OCI-LY7 (cell line): Measurements from ENCODE around the gene CNTF. TPM values are rescaled to one million over a fixed set of nuclear protein-coding genes. Genes with fewer than 3 reads are reported as not detected.

Experiments used
- BruUV-seq: library from RNA; stranded (reverse); fragments of 400-500 nt; replicated peaks from 2 replicates; lab custom pipeline; 2021; lab: Mats Ljungman, UMichigan
- CTCF ChIA-PET: fragments of 300-600 bp; sonication (Branson Sonifier 250); formaldehyde crosslinking; loops from one replicate; lab custom pipeline; 2022; ENCODE audit warnings: antibody characterized with exemption; ENCODE audit not compliant: unreplicated experiment; lab: Charles Lee
- POLR2A ChIA-PET: fragments of 300-600 bp; sonication (Branson Sonifier 250); formaldehyde crosslinking; loops from one replicate; lab custom pipeline; 2022; ENCODE audit warnings: antibody characterized with exemption; lab: Charles Lee
- DNase-seq: peaks from one replicate; pipeline ENCODE4 v3.0.0-alpha.2; 2015; ENCODE audit warnings: low spot score
- H2AFZ ChIP-seq: fragments of 200-600 bp; sonication (generic), shearing (Covaris generic); 2 replicates; pipeline ENCODE4 v1.6.1; 2014; ENCODE audit warnings: mild to moderate bottlenecking, antibody characterized with exemption, low read length, moderate library complexity
- H3K27ac ChIP-seq: fragments of 200-600 bp; sonication (generic); 2 replicates; pipeline ENCODE4 v1.5.1; 2014; ENCODE audit warnings: mixed run types, low read depth, mild to moderate bottlenecking, moderate library complexity, low read length, inconsistent platforms; ENCODE audit not compliant: poor library complexity, severe bottlenecking
- H3K36me3 ChIP-seq: fragments of 200-600 bp; sonication (generic); 2 replicates; pipeline ENCODE4 v1.6.1; 2014; ENCODE audit warnings: mild to moderate bottlenecking, antibody characterized with exemption, low read length, moderate library complexity, mixed read lengths; ENCODE audit not compliant: insufficient read depth
- H3K4me1 ChIP-seq: fragments of 200-600 bp; sonication (generic); 2 replicates; pipeline ENCODE4 v1.5.1; 2014; ENCODE audit warnings: mild to moderate bottlenecking, low read length; ENCODE audit not compliant: insufficient read depth, poor library complexity, severe bottlenecking
- H3K4me2 ChIP-seq: fragments of 200-600 bp; sonication (generic); 2 replicates; pipeline ENCODE4 v1.6.1; 2014; ENCODE audit warnings: mild to moderate bottlenecking, low read length
- H3K4me3 ChIP-seq: fragments of 200-600 bp; sonication (generic); 2 replicates; pipeline ENCODE4 v1.5.1; 2014; ENCODE audit warnings: mild to moderate bottlenecking, low read depth, low read length; ENCODE audit not compliant: poor library complexity, severe bottlenecking
- H3K79me2 ChIP-seq: fragments of 200-600 bp; sonication (generic); 2 replicates; pipeline ENCODE4 v1.6.1; 2016; ENCODE audit warnings: low read depth, mild to moderate bottlenecking, low read length, moderate library complexity, mixed read lengths; ENCODE audit not compliant: insufficient read depth
- H3K9me2 ChIP-seq: fragments of 200-600 bp; sonication (generic); 2 replicates; pipeline ENCODE4 v1.6.1; 2016; ENCODE audit warnings: mild to moderate bottlenecking, low read length, mixed read lengths; ENCODE audit not compliant: insufficient read depth
- H3K9me3 ChIP-seq: fragments of 200-600 bp; sonication (generic); 2 replicates; pipeline ENCODE4 v1.6.1; 2014; ENCODE audit warnings: mild to moderate bottlenecking, mixed run types, low read length, mixed read lengths
- H4K20me1 ChIP-seq: fragments of 200-600 bp; sonication (generic); 2 replicates; pipeline ENCODE4 v1.6.1; 2014; ENCODE audit warnings: mild to moderate bottlenecking, antibody characterized with exemption, low read length, moderate library complexity, mixed read lengths; ENCODE audit not compliant: insufficient read depth
- CTCF ChIP-seq: fragments of 200-600 bp; sonication (generic); conservative IDR thresholded peaks from 2 replicates; pipeline ENCODE4 v1.5.1; 2014; ENCODE audit warnings: mild to moderate bottlenecking, antibody characterized with exemption, low read length, moderate library complexity, mixed read lengths
- EZH2phosphoT487 ChIP-seq: fragments of 200-600 bp; sonication (generic); IDR thresholded peaks from 2 replicates; pipeline ENCODE4 v1.6.1; 2018; ENCODE audit warnings: low read depth, borderline replicate concordance, mild to moderate bottlenecking, mixed run types, antibody characterized with exemption, low read length, moderate library complexity, mixed read lengths
- intact Hi-C: fragments of 100-400 bp; cut with micrococcal nuclease; formaldehyde crosslinking; loops from one replicate; pipeline ENCODE4 v1.10.0; 2022; ENCODE audit not compliant: unreplicated experiment
- total RNA-seq, 2 experiments: library from RNA; depleted of rRNA in 1 of 2; stranded (reverse); fragments of >200 nt in 1 of 2; shearing (Covaris generic) in 1 of 2; gene quantifications; 2 replicates each; pipeline ENCODE4 v1.2.3, GENCODE V29; 2014 to 2022

The CNTF gene
- total RNA-seq, 2 experiments from 2014 or later: 3.3 to 3.4 TPM

GRCh38 chr11:58579192-58580129 lies 43.0 kb upstream of the CNTF start:
- intact Hi-C loops: loop anchor here (2.0 to 5.0 kb wide), 10 partner anchors 19 to 1252 kb away; partner anchors contain the start of genes OSBP, SELENOH and ZDHHC5
- no TSS peak for BruUV-seq
- peak overlapping the region; percentile 87 for H3K4me3 ChIP-seq
- no peaks in the 10 kb centered on the region for H3K9me2 ChIP-seq
- H3K4me1 ChIP-seq: peaks cover 50% of the 10 kb centered on the region
- POLR2A ChIA-PET: interaction anchor here (0.6 to 1.0 kb wide), 3 partner anchors 27 to 688 kb away, joined by 3 read pairs; no protein-coding TSS in a partner anchor
- TF ChIP-seq EZH2phosphoT487 (no peak), CTCF (peak; percentile 73)
- H4K20me1 ChIP-seq: peaks cover 34% of the 10 kb centered on the region
- peaks cover 74% of the 10 kb centered on the region for H3K79me2 ChIP-seq
- DNase-seq: peak; percentile 92
- CTCF ChIA-PET: no interaction called here
- peak overlapping the region; percentile 81 for H3K4me2 ChIP-seq
- peak overlapping the region; percentile 95 for H3K27ac ChIP-seq
- no peaks in the 10 kb centered on the region for H3K9me3 ChIP-seq
- H3K36me3 ChIP-seq: peaks cover 37% of the 10 kb centered on the region
- H2AFZ ChIP-seq: 0 out of 2 replicates have a peak overlapping the region, but pooled peaks have one; percentile 39

GRCh38 chr11:58580311-58580710 lies 42.2 kb upstream of the CNTF start:
- no peak for TF ChIP-seq EZH2phosphoT487
- TF ChIP-seq CTCF: no peak
- peaks cover 50% of the 10 kb centered on the region for H3K4me1 ChIP-seq
- no peak overlapping the region for H2AFZ ChIP-seq
- peak overlapping the region; percentile 81 for H3K4me2 ChIP-seq
- intact Hi-C loops: loop anchor here (2.0 to 5.0 kb wide), 2 partner anchors 20 to 37 kb away; no protein-coding TSS in a partner anchor
- peaks cover 46% of the 10 kb centered on the region for H3K36me3 ChIP-seq
- H3K4me3 ChIP-seq: peak overlapping the region; percentile 87
- CTCF ChIA-PET: no interaction called here
- POLR2A ChIA-PET: interaction anchor here (0.7 to 1.0 kb wide), 2 partner anchors 26 to 40 kb away, joined by 3 read pairs; no protein-coding TSS in a partner anchor
- DNase-seq: no peak
- H3K9me2 ChIP-seq: no peaks in the 10 kb centered on the region
- TSS peak; percentile 51 for BruUV-seq
- H3K27ac ChIP-seq: peak overlapping the region; percentile 95
- H3K9me3 ChIP-seq: no peaks in the 10 kb centered on the region
- H3K79me2 ChIP-seq: peaks cover 74% of the 10 kb centered on the region
- peaks cover 40% of the 10 kb centered on the region for H4K20me1 ChIP-seq
